Measurements from ENCODE around the gene AQP9.

DNA sequence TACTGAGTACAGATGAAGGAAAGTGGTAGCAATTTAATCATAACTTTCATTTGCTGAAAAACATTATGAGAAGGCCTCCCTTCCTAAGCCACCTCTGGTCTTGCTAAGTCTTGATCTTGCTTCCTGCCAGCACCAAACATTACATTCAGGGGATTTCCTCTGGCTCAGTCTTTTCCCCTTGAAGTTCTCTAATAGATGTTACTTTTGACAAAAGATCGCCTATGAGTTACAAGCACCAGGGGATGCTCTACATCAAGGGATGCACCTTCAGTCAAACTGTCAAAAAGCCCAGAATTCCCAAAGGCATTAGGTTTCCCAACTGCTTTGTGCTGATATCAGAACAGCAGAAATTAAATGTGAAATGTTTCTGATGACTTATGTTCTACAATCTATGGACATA lies 47.3 kb downstream of the AQP9 start:
- TF ChIP-seq, protein P1, sequence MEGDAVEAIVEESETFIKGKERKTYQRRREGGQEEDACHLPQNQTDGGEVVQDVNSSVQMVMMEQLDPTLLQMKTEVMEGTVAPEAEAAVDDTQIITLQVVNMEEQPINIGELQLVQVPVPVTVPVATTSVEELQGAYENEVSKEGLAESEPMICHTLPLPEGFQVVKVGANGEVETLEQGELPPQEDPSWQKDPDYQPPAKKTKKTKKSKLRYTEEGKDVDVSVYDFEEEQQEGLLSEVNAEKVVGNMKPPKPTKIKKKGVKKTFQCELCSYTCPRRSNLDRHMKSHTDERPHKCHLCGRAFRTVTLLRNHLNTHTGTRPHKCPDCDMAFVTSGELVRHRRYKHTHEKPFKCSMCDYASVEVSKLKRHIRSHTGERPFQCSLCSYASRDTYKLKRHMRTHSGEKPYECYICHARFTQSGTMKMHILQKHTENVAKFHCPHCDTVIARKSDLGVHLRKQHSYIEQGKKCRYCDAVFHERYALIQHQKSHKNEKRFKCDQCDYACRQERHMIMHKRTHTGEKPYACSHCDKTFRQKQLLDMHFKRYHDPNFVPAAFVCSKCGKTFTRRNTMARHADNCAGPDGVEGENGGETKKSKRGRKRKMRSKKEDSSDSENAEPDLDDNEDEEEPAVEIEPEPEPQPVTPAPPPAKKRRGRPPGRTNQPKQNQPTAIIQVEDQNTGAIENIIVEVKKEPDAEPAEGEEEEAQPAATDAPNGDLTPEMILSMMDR (IDR thresholded peaks at IDR 0.05), result no peak
- TF ChIP-seq POLR2A (IDR thresholded peaks at IDR 0.05) (no peak), POLR2AphosphoS5 (IDR thresholded peaks at IDR 0.05) (no peak), EP300 (IDR thresholded peaks at IDR 0.05) (no peak)

Measured in gastroesophageal sphincter (tissue), 3 donors.